DOHH2 (cell line): ENCODE measurements around the gene PASD1.
"Not testable (repeated sequence)": the region's sequence is repeated elsewhere in the genome, so short reads cannot be mapped to it uniquely, and the experiment has no call there.

ENCODE experiments used
- H3F3A ChIP-seq: fragments of 200-600 bp; sonication (generic), shearing (Covaris generic); 2 replicates; pipeline ENCODE4 v1.6.0; 2016; ENCODE audit warnings: antibody characterized with exemption, mild to moderate bottlenecking; ENCODE audit not compliant: control insufficient read depth, insufficient read depth
- H3K27ac ChIP-seq: fragments of 200-600 bp; sonication (generic); 2 replicates; pipeline ENCODE4 v1.5.1; 2014; ENCODE audit warnings: low read depth, mild to moderate bottlenecking, low read length, moderate library complexity
- H3K27me3 ChIP-seq: fragments of 200-600 bp; sonication (generic); 2 replicates; pipeline ENCODE4 v1.6.1; 2014; ENCODE audit warnings: mild to moderate bottlenecking, low read length, mixed read lengths; ENCODE audit not compliant: control insufficient read depth
- H3K36me3 ChIP-seq: fragments of 200-600 bp; sonication (generic); 2 replicates; pipeline ENCODE4 v1.6.1; 2014; ENCODE audit warnings: mild to moderate bottlenecking, low read length, moderate library complexity, mixed read lengths; ENCODE audit not compliant: control insufficient read depth
- H3K4me1 ChIP-seq: fragments of 200-600 bp; sonication (generic); 2 replicates; pipeline ENCODE4 v1.6.1; 2014; ENCODE audit warnings: mild to moderate bottlenecking, low read length, mixed read lengths; ENCODE audit not compliant: control insufficient read depth
- H3K4me2 ChIP-seq: fragments of 200-600 bp; sonication (generic); 2 replicates; pipeline ENCODE4 v1.6.0; 2014; ENCODE audit warnings: mild to moderate bottlenecking, low read length, moderate library complexity
- H3K4me3 ChIP-seq: fragments of 200-600 bp; sonication (generic); 2 replicates; pipeline ENCODE4 v1.5.1; 2014; ENCODE audit warnings: mild to moderate bottlenecking, low read length, mixed read lengths
- H3K79me2 ChIP-seq: fragments of 200-600 bp; sonication (generic); 2 replicates; pipeline ENCODE4 v1.6.1; 2014; ENCODE audit warnings: mild to moderate bottlenecking, low read length, mixed read lengths; ENCODE audit not compliant: control insufficient read depth
- H3K9me2 ChIP-seq: fragments of 200-600 bp; sonication (generic); replicated peaks from 2 replicates; pipeline ENCODE4 v1.6.1; 2014; ENCODE audit warnings: mild to moderate bottlenecking, low read length, mixed read lengths; ENCODE audit not compliant: control insufficient read depth
- H3K9me3 ChIP-seq: fragments of 200-600 bp; sonication (generic); 2 replicates; pipeline ENCODE4 v1.6.1; 2014; ENCODE audit warnings: antibody characterized with exemption, low read length, mixed read lengths; ENCODE audit not compliant: control insufficient read depth, insufficient read depth
- H4K20me1 ChIP-seq: fragments of 200-600 bp; sonication (generic); 2 replicates; pipeline ENCODE4 v1.6.0; 2014; ENCODE audit warnings: low read depth, mild to moderate bottlenecking, antibody characterized with exemption, low read length, moderate library complexity; ENCODE audit not compliant: control insufficient read depth, insufficient read depth
- CTCF ChIP-seq: fragments of 200-600 bp; sonication (generic); IDR thresholded peaks from one replicate; pipeline ENCODE4 v1.5.1; 2014; ENCODE audit warnings: antibody characterized with exemption, mild to moderate bottlenecking, low read depth, low read length; ENCODE audit not compliant: poor library complexity, severe bottlenecking
- EZH2phosphoT487 ChIP-seq: fragments of 200-600 bp; sonication (generic); IDR thresholded peaks from 2 replicates; pipeline ENCODE4 v1.6.1; 2017; ENCODE audit warnings: borderline replicate concordance, mild to moderate bottlenecking, antibody characterized with exemption, low read length, moderate library complexity, mixed read lengths

Gene PASD1

GRCh38 chrX:151552743-151553142 lies 10.7 kb upstream of the PASD1 start:
- Histone ChIP-seq H3K4me1 (no peaks in the 10 kb centered on the region), H3K27me3 (no peaks in the 10 kb centered on the region)
- no peak for TF ChIP-seq CTCF
- TF ChIP-seq EZH2phosphoT487 = no peak

GRCh38 chrX:151555301-151555700 lies 8.2 kb upstream of the PASD1 start:
- H3K4me2 ChIP-seq, H3K9me2 ChIP-seq, H3K4me3 ChIP-seq, H3F3A ChIP-seq, H3K27ac ChIP-seq, H3K9me3 ChIP-seq, H3K79me2 ChIP-seq, H3K36me3 ChIP-seq, H3K4me1 ChIP-seq, H4K20me1 ChIP-seq, H3K27me3 ChIP-seq: not testable (repeated sequence)

More at GRCh38 chrX:151552743-151553142, 10.7 kb upstream of the PASD1 start:
- Histone ChIP-seq H3K4me3 (no peak overlapping the region), H3K36me3 (no peaks in the 10 kb centered on the region), H3K27ac (no peak overlapping the region), H3K79me2 (no peaks in the 10 kb centered on the region), H3F3A (no peaks in the 10 kb centered on the region), H3K9me3 (no peaks in the 10 kb centered on the region), H4K20me1 (no peaks in the 10 kb centered on the region), H3K4me2 (no peak overlapping the region), H3K9me2 (no peaks in the 10 kb centered on the region)

- H3K36me3 ChIP-seq, H4K20me1 ChIP-seq, H3K4me1 ChIP-seq, H3K27me3 ChIP-seq, H3K9me2 ChIP-seq, H3F3A ChIP-seq, H3K27ac ChIP-seq, H3K79me2 ChIP-seq, H3K9me3 ChIP-seq, H3K4me2 ChIP-seq, H3K4me3 ChIP-seq: not testable (repeated sequence)
Observed at GRCh38 chrX:151562485-151562884, 990 bp upstream of the PASD1 start.

GRCh38 chrX:151563003-151563402 lies 472 bp upstream of the PASD1 start:
- not testable (repeated sequence) for H3K27ac ChIP-seq, H3K27me3 ChIP-seq, H3K36me3 ChIP-seq, H4K20me1 ChIP-seq, H3K9me3 ChIP-seq, H3F3A ChIP-seq, H3K4me1 ChIP-seq, H3K4me2 ChIP-seq, H3K9me2 ChIP-seq, H3K4me3 ChIP-seq, H3K79me2 ChIP-seq

- H3K9me3 ChIP-seq = no peaks in the 10 kb centered on the region
- no peak overlapping the region for H3K4me3 ChIP-seq
Observed at GRCh38 chrX:151564035-151564434, 560 bp downstream of the PASD1 start.

GRCh38 chrX:151566872-151567271 lies 3.4 kb downstream of the PASD1 start:
- not testable (repeated sequence) for H3K27ac ChIP-seq, H4K20me1 ChIP-seq, H3K4me3 ChIP-seq, H3K9me3 ChIP-seq, H3K4me2 ChIP-seq, H3K36me3 ChIP-seq, H3K9me2 ChIP-seq, H3K4me1 ChIP-seq, H3F3A ChIP-seq, H3K27me3 ChIP-seq, H3K79me2 ChIP-seq

More at GRCh38 chrX:151564035-151564434, 560 bp downstream of the PASD1 start:
- no peaks in the 10 kb centered on the region for H3K36me3 ChIP-seq
- H3K27ac ChIP-seq = no peak overlapping the region
- TF ChIP-seq CTCF = no peak
- no peak for TF ChIP-seq EZH2phosphoT487
- H3K9me2 ChIP-seq = no peaks in the 10 kb centered on the region
- H3K27me3 ChIP-seq = no peaks in the 10 kb centered on the region
- H3K79me2 ChIP-seq = no peaks in the 10 kb centered on the region
- no peaks in the 10 kb centered on the region for H3K4me1 ChIP-seq
- no peak overlapping the region for H3K4me2 ChIP-seq
- H3F3A ChIP-seq = no peaks in the 10 kb centered on the region
- H4K20me1 ChIP-seq = no peaks in the 10 kb centered on the region
